ENCODE measurements around the gene PCDHB7.
A peak's percentile ranks its signal among the peaks of the same experiment; 100 is the strongest.
"Not testable (repeated sequence)": the region's sequence is repeated elsewhere in the genome, so short reads cannot be mapped to it uniquely, and the experiment has no call there.

Gene PCDHB7

DNA sequence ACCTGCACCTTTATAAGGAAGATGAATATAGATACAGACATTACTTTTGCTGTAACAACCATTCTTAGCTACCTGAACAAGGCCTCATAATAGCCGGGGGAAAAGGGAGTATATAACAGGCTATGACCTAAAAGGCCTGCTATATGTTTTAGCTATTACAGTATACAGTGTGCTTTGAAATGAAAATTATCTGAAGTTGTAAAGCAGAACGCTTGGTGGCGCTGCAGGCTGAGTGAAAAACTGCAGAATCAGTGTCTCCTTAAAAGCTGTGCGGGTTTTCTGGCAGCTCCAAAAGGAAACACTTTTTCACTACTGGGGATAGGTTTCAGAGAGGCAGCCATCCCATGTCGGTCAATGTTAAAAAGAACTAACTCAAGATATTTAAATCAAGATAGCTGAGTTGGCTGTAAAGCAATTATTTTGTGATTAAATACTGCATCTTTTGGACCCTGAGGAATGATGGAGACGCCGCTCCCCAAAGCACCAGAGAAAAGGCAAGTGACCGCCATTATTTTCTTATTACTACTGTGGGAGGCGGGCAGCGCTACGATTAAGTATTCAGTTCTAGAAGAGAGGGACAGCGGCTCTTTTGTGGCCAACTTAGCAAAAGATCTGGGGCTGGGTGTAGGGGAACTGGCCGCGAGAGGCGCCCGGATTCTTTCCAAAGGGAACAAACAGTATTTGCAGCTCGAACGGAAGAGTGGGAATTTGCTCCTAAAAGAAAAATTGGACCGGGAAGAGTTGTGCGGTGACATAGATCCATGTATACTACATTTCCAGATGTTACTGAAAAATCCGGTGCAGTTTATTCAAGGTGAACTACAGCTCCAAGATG, 16.7 kb upstream of the PCDHB7 start:
- H3K4me1 Mint-ChIP-seq, result no peaks in the 10 kb centered on the region
- DNase-seq (ENCODE audit: low spot score in 2 of 2), result no peak
- H3K4me3 Mint-ChIP-seq, result no peak overlapping the region
- H3K36me3 Mint-ChIP-seq (ENCODE audit: insufficient read depth), result no peaks in the 10 kb centered on the region
- H3K9me3 Mint-ChIP-seq, result no peaks in the 10 kb centered on the region
- peaks cover 54% of the 10 kb centered on the region for H3K27me3 Mint-ChIP-seq
- H3K27ac Mint-ChIP-seq (ENCODE audit: low read depth), result no peak overlapping the region
- ATAC-seq (replicated peaks; ENCODE audit: extremely low read depth, poor library complexity, severe bottlenecking), result no peak

DNA sequence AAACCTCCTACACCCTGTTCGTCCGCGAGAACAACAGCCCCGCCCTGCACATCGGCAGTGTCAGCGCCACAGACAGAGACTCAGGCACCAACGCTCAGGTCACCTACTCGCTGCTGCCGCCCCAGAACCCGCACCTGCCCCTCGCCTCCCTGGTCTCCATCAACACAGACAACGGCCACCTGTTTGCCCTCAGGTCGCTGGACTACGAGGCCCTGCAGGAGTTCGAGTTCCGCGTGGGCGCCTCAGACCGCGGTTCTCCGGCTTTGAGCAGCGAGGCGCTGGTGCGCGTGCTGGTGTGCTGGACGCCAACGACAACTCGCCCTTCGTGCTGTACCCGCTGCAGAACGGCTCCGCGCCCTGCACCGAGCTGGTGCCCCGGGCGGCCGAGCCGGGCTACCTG, 15.1 kb upstream of the PCDHB7 start:
- H3K27ac Mint-ChIP-seq (ENCODE audit: low read depth); ATAC-seq (replicated peaks; ENCODE audit: extremely low read depth, poor library complexity, severe bottlenecking); DNase-seq (ENCODE audit: low spot score in 2 of 2); H3K4me3 Mint-ChIP-seq; H3K9me3 Mint-ChIP-seq; H3K36me3 Mint-ChIP-seq (ENCODE audit: insufficient read depth); H3K4me1 Mint-ChIP-seq: not testable (repeated sequence)
- peaks cover 46% of the 10 kb centered on the region for H3K27me3 Mint-ChIP-seq

DNA sequence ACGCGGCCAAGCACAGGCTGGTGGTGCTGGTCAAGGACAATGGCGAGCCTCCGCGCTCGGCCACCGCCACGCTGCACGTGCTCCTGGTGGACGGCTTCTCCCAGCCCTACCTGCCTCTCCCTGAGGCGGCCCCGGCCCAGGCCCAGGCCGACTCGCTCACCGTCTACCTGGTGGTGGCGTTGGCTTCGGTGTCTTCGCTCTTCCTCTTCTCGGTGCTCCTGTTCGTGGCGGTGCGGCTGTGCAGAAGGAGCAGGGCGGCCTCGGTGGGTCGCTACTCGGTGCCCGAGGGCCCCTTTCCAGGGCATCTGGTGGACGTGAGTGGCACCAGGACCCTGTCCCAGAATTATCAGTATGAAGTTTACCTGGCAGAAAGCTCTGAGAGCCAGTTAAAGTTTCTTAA, 14.5 kb upstream of the PCDHB7 start:
- not testable (repeated sequence) for H3K4me1 Mint-ChIP-seq; H3K9me3 Mint-ChIP-seq; DNase-seq (ENCODE audit: low spot score in 2 of 2); H3K4me3 Mint-ChIP-seq; ATAC-seq (replicated peaks; ENCODE audit: extremely low read depth, poor library complexity, severe bottlenecking); H3K36me3 Mint-ChIP-seq (ENCODE audit: insufficient read depth)
- Mint-ChIP-seq H3K27me3 (peaks cover 41% of the 10 kb centered on the region), H3K27ac (ENCODE audit: low read depth) (peak overlapping the region; percentile 46)

DNA sequence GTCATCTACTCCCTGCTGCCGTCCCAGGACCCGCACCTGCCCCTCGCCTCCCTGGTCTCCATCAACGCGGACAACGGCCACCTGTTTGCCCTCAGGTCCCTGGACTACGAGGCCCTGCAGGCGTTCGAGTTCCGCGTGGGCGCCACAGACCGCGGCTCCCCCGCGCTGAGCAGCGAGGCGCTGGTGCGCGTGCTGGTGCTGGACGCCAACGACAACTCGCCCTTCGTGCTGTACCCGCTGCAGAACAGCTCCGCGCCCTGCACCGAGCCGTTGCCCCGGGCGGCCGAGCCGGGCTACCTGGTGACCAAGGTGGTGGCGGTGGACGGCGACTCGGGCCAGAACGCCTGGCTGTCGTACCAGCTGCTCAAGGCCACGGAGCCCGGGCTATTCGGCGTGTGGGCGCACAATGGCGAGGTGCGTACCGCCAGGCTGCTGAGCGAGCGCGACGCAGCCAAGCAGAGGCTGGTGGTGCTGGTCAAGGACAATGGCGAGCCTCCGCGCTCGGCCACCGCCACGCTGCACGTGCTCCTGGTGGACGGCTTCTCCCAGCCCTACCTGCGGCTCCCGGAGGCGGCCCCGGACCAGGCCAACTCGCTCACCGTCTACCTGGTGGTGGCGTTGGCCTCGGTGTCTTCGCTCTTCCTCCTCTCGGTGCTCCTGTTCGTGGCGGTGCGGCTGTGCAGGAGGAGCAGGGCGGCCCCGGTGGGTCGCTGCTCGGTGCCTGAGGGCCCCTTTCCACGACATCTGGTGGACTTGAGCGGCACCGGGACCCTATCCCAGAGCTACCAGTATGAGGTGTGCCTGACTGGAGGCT, 2.1 kb downstream of the PCDHB7 start:
- not testable (repeated sequence) for H3K9me3 Mint-ChIP-seq; DNase-seq (ENCODE audit: low spot score in 2 of 2); H3K4me3 Mint-ChIP-seq; ATAC-seq (replicated peaks; ENCODE audit: extremely low read depth, poor library complexity, severe bottlenecking); H3K27ac Mint-ChIP-seq (ENCODE audit: low read depth); H3K36me3 Mint-ChIP-seq (ENCODE audit: insufficient read depth); H3K4me1 Mint-ChIP-seq
- peaks cover 35% of the 10 kb centered on the region for H3K27me3 Mint-ChIP-seq

DNA sequence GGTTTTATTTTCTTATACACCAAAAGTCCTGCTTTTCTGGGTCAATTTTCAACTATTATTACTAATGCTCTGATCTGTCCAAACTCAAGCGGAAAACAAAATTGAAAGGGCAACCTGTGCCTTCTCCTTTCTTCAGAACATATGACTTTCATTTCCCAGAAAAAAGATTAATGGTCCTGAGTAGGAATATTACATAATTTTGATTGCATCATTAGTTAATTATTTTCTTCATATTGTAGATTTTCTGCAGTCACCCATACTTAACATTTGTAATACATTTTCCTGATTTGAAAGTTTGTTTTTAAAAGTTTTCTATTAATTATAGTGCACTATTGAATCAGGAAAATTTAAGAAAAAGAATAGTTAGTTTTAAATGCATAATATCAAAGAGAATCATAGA, 3.5 kb downstream of the PCDHB7 start:
- no peaks in the 10 kb centered on the region for H3K9me3 Mint-ChIP-seq
- H3K4me1 Mint-ChIP-seq, result no peaks in the 10 kb centered on the region

DNA sequence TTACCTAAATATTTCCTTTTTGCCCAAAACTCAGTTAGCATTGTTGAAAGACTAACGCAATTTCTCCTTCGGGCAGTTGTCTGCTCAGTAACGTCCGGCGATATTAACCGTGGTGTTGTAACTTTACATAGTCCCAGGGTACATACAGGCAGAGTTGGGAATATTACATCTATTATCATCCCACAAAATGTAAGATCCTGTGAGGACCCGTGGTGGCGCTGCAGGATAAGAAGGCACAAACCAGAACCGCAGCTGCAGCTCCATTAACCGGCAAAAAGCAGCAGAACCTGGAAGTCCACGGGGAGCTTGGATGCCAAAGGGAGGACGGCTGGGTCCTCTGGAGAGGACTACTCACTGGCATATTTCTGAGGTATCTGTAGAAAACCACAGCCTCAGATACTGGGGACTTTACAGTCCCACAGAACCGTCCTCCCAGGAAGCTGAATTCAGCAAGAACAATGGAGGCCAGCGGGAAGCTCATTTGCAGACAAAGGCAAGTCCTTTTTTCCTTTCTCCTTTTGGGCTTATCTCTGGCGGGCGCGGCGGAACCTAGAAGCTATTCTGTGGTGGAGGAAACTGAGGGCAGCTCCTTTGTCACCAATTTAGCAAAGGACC, 5.2 kb downstream of the PCDHB7 start, which contains the start of gene PCDHB8:
PCDHB8 (plus strand) TSS at position 214 of the 615 bp plus-strand sequence; CDS start at position 459, 245 bp downstream.
- H3K4me1 Mint-ChIP-seq; H3K27ac Mint-ChIP-seq (ENCODE audit: low read depth); H3K36me3 Mint-ChIP-seq (ENCODE audit: insufficient read depth); DNase-seq (ENCODE audit: low spot score in 2 of 2); H3K4me3 Mint-ChIP-seq; ATAC-seq (replicated peaks; ENCODE audit: extremely low read depth, poor library complexity, severe bottlenecking); H3K9me3 Mint-ChIP-seq: not testable (repeated sequence)
- peaks cover 34% of the 10 kb centered on the region for H3K27me3 Mint-ChIP-seq

More for the DNA sequence above, 3.5 kb downstream of the PCDHB7 start:
- H3K36me3 Mint-ChIP-seq (ENCODE audit: insufficient read depth), result peaks cover 2% of the 10 kb centered on the region
- H3K27ac Mint-ChIP-seq (ENCODE audit: low read depth), result no peak overlapping the region
- no peak overlapping the region for H3K4me3 Mint-ChIP-seq
- DNase-seq (ENCODE audit: low spot score in 2 of 2), result no peak
- ATAC-seq (replicated peaks; ENCODE audit: extremely low read depth, poor library complexity, severe bottlenecking), result no peak
- H3K27me3 Mint-ChIP-seq, result peaks cover 27% of the 10 kb centered on the region

DNA sequence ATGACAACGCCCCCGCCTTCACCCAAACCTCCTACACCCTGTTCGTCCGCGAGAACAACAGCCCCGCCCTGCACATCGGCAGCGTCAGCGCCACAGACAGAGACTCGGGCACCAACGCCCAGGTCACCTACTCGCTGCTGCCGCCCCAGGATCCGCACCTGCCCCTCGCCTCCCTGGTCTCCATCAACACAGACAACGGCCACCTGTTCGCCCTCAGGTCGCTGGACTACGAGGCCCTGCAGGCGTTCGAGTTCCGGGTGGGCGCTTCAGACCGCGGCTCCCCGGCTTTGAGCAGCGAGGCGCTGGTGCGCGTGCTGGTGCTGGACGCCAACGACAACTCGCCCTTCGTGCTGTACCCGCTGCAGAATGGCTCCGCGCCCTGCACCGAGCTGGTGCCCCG, 6.9 kb downstream of the PCDHB7 start:
- H3K27ac Mint-ChIP-seq (ENCODE audit: low read depth); H3K4me1 Mint-ChIP-seq; H3K9me3 Mint-ChIP-seq; H3K4me3 Mint-ChIP-seq; ATAC-seq (replicated peaks; ENCODE audit: extremely low read depth, poor library complexity, severe bottlenecking); H3K36me3 Mint-ChIP-seq (ENCODE audit: insufficient read depth); DNase-seq (ENCODE audit: low spot score in 2 of 2): not testable (repeated sequence)
- H3K27me3 Mint-ChIP-seq, result peaks cover 33% of the 10 kb centered on the region

DNA sequence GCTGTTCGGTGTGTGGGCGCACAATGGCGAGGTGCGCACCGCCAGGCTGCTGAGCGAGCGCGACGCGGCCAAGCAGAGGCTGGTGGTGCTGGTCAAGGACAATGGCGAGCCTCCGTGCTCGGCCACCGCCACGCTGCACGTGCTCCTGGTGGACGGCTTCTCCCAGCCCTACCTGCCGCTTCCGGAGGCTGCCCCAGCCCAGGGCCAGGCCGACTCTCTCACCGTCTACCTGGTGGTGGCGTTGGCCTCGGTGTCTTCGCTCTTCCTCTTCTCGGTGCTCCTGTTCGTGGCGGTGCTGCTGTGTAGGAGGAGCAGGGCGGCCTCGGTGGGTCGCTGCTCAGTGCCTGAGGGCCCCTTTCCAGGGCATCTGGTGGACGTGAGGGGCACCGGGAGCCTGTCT, 7.4 kb downstream of the PCDHB7 start:
- H3K4me1 Mint-ChIP-seq, result not testable (repeated sequence)

DNA sequence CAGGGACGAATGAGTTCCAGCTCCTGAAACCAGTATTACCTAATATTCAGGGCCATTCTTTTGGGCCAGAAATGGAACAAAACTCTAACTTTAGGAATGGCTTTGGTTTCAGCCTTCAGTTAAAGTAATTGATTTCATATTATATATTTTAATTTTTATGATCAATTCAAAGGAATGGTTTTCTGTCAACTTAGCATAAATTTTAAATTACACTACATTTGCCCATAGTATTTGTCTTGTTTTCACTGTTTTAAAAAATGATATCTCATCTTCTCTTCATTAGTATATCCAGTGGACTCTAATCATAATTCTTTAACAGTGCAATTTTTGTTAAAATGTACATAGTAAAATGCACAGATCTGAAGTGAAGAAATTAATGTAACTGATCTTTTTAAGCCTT, 7.9 kb downstream of the PCDHB7 start:
- peaks cover 2% of the 10 kb centered on the region for H3K36me3 Mint-ChIP-seq (ENCODE audit: insufficient read depth)
- H3K9me3 Mint-ChIP-seq, result no peaks in the 10 kb centered on the region
- no peak overlapping the region for H3K27ac Mint-ChIP-seq (ENCODE audit: low read depth)
- peaks cover 43% of the 10 kb centered on the region for H3K27me3 Mint-ChIP-seq
- H3K4me3 Mint-ChIP-seq, result no peak overlapping the region
- no peak for ATAC-seq (replicated peaks; ENCODE audit: extremely low read depth, poor library complexity, severe bottlenecking)
- DNase-seq (ENCODE audit: low spot score in 2 of 2), result no peak
- no peaks in the 10 kb centered on the region for H3K4me1 Mint-ChIP-seq

More for the DNA sequence above, 7.4 kb downstream of the PCDHB7 start:
- H3K4me3 Mint-ChIP-seq; H3K36me3 Mint-ChIP-seq (ENCODE audit: insufficient read depth); H3K9me3 Mint-ChIP-seq; H3K27ac Mint-ChIP-seq (ENCODE audit: low read depth); ATAC-seq (replicated peaks; ENCODE audit: extremely low read depth, poor library complexity, severe bottlenecking); DNase-seq (ENCODE audit: low spot score in 2 of 2): not testable (repeated sequence)
- H3K27me3 Mint-ChIP-seq, result peaks cover 38% of the 10 kb centered on the region

DNA sequence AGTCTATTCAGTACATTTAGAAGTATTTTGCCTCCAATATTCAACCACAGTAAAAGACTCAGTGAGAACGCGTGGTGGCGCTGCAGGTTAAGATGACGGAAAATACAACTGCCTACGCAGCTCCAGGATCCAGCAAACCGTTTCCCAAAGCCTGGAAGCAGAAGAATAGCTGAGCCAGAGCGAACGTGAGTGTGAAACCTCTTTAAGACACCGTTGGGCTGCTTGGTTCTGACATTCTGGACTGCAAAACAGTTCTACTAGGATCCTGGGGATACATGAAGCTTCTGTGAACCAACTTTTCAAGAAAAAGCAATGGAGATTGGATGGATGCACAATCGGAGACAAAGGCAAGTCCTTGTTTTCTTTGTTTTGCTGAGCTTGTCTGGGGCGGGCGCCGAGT, 9.8 kb downstream of the PCDHB7 start, which contains the start of gene PCDHB16:
PCDHB16 (plus strand) TSS at position 140 of the 400 bp plus-strand sequence; CDS start at position 313, 173 bp downstream.
- H3K9me3 Mint-ChIP-seq, result peaks cover 5% of the 10 kb centered on the region
- no peak for ATAC-seq (replicated peaks; ENCODE audit: extremely low read depth, poor library complexity, severe bottlenecking)
- peaks cover 6% of the 10 kb centered on the region for H3K4me1 Mint-ChIP-seq
- no peak for DNase-seq (ENCODE audit: low spot score in 2 of 2)
- peaks cover 57% of the 10 kb centered on the region for H3K27me3 Mint-ChIP-seq
- no peak within 1 kb of the TSS for H3K27ac Mint-ChIP-seq (ENCODE audit: low read depth)
- H3K36me3 Mint-ChIP-seq (ENCODE audit: insufficient read depth), result peaks cover 2% of the 10 kb centered on the region
- no peak within 1 kb of the TSS for H3K4me3 Mint-ChIP-seq

DNA sequence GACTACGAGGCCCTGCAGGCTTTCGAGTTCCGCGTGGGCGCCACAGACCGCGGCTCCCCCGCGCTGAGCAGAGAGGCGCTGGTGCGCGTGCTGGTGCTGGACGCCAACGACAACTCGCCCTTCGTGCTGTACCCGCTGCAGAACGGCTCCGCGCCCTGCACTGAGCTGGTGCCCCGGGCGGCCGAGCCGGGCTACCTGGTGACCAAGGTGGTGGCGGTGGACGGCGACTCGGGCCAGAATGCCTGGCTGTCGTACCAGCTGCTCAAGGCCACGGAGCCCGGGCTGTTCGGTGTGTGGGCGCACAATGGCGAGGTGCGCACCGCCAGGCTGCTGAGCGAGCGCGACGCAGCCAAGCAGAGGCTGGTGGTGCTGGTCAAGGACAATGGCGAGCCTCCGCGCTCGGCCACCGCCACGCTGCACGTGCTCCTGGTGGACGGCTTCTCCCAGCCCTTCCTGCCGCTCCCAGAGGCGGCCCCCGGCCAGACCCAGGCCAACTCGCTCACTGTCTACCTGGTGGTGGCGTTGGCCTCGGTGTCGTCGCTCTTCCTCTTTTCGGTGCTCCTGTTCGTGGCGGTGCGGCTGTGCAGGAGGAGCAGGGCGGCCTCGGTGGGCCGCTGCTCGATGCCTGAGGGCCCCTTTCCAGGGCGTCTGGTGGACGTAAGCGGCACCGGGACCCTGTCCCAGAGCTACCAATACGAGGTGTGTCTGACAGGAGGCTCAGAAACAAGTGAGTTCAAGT, 11.8 kb downstream of the PCDHB7 start:
- Mint-ChIP-seq H3K4me1 (peaks cover 12% of the 10 kb centered on the region), H3K27me3 (peaks cover 72% of the 10 kb centered on the region)
- not testable (repeated sequence) for H3K36me3 Mint-ChIP-seq (ENCODE audit: insufficient read depth)

More for the DNA sequence above, 11.8 kb downstream of the PCDHB7 start:
- not testable (repeated sequence) for H3K4me3 Mint-ChIP-seq; DNase-seq (ENCODE audit: low spot score in 2 of 2); ATAC-seq (replicated peaks; ENCODE audit: extremely low read depth, poor library complexity, severe bottlenecking); H3K27ac Mint-ChIP-seq (ENCODE audit: low read depth); H3K9me3 Mint-ChIP-seq

Measured in central memory CD8-positive, alpha-beta T cell (primary cell).